Uterus (tissue), 2 donors: Measurements from ENCODE around the gene TMEM247.

Experiments
- POLR2A ChIP-seq, 2 donors: fragments of 450-650 bp; IDR thresholded peaks; one replicate each; pipeline ENCODE4 v1.6.1; 2016; ENCODE audit warnings: antibody characterized with exemption in 2 of 2, mild to moderate bottlenecking in 1 of 2, moderate library complexity in 1 of 2
- TF ChIP-seq, protein P1 (sequence below), 4 experiments: fragments of 200-600 bp in 2 of 4; fragments of 450-650 bp in 2 of 4; sonication (generic) in 2 of 4; IDR thresholded peaks; one replicate each; pipeline ENCODE4 v1.5.1; 2016 to 2019; ENCODE audit warnings: antibody characterized with exemption in 4 of 4, mild to moderate bottlenecking in 2 of 4, moderate library complexity in 1 of 4

DNA sequence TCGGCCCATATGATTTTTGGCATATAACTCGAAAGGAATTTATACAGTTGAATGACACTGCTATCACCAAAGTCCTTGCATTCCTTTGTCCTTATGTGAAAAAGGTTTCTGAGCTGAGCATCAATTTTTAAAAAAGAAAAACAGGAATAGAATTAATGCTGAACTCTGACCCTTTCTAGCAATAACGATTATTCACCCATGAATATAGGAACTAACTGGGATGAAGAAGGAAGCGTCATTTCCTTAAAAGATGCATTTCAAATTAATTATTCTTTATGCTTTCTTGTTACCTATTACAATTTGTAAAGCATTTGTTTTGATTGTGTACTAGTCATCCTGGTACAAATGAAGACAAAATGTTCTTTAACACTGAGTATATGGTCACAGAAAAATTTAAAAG lies 19.3 kb downstream of the TMEM247 start:
- no peak for TF ChIP-seq POLR2A (IDR thresholded peaks at IDR 0.05)
- TF ChIP-seq, protein P1, sequence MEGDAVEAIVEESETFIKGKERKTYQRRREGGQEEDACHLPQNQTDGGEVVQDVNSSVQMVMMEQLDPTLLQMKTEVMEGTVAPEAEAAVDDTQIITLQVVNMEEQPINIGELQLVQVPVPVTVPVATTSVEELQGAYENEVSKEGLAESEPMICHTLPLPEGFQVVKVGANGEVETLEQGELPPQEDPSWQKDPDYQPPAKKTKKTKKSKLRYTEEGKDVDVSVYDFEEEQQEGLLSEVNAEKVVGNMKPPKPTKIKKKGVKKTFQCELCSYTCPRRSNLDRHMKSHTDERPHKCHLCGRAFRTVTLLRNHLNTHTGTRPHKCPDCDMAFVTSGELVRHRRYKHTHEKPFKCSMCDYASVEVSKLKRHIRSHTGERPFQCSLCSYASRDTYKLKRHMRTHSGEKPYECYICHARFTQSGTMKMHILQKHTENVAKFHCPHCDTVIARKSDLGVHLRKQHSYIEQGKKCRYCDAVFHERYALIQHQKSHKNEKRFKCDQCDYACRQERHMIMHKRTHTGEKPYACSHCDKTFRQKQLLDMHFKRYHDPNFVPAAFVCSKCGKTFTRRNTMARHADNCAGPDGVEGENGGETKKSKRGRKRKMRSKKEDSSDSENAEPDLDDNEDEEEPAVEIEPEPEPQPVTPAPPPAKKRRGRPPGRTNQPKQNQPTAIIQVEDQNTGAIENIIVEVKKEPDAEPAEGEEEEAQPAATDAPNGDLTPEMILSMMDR (IDR thresholded peaks at IDR 0.05) = no peak
